Cerebellar cortex (tissue), 1 donor: ENCODE data around the gene WWP2.
"Not testable (repeated sequence)": the region's sequence is repeated elsewhere in the genome, so short reads cannot be mapped to it uniquely, and the experiment has no call there.

Experiments used
- DNase-seq: peaks from one replicate; pipeline ENCODE4 v3.0.0-alpha.2; 2015; ENCODE audit warnings: low spot score

The WWP2 gene

DNA sequence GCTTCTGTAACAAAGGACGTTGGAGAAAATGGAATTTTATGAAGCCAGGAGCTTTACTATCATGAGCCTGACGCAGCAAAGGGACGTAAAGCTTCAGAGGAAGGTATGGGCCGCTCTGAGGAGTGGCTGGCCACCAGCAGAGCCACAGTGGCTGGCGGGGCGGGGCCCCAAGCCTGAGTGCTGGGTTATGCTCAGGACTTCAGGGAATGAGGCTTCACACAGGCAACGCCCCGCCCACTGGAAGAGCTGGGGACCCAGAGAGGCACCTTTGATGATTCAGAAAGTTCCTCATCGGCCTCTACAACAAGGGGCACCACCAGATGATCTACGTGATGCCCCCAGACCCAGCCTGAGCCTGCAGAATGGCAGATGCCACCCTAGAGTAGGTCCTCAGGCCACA lies 16.2 kb upstream of the WWP2 start:
- no peak for DNase-seq

GRCh38 chr16:69747115-69747514 lies 15.0 kb upstream of the WWP2 start:
- no peak for DNase-seq

DNA sequence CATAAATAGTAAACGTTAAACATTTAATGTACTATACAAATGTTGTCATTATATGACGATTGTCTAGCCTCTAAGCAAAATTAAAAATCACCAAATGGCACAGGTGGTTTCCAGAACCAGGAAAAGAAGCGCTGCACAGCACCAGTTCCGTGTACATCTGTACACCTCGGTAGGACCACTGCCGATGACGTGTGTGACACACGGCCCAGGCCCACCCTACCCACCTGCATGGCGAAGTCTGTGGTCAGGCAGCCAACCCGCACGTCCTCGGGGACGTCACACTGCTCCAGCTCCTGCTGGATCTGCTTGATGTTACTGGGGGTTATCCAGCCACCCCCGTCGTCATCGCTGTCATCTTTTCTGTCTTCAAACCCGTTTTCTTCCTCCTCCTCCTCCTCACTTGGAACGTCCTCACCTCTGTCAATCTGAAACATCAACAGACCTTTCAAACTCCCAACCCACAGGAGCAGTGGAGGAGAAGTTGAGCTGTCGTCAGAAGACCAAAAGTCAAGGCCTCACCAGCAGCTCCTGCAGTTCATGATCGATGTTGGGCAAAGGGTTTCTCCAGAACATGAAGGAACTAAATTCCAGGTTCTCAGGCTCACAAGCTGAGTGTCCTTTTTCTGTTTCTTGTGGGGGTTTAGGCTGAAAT lies 13.3 kb upstream of the WWP2 start:
- DNase-seq = no peak

GRCh38 chr16:69754143-69754468 lies 8.0 kb upstream of the WWP2 start:
- no peak for DNase-seq

GRCh38 chr16:69754469-69755310 lies 7.4 kb upstream of the WWP2 start, which contains the start of gene NOB1:
TSS of gene NOB1 (minus strand) at chr16:69754926. CDS start at chr16:69754910, 16 bp downstream.
- DNase-seq = peak; percentile 97

DNA sequence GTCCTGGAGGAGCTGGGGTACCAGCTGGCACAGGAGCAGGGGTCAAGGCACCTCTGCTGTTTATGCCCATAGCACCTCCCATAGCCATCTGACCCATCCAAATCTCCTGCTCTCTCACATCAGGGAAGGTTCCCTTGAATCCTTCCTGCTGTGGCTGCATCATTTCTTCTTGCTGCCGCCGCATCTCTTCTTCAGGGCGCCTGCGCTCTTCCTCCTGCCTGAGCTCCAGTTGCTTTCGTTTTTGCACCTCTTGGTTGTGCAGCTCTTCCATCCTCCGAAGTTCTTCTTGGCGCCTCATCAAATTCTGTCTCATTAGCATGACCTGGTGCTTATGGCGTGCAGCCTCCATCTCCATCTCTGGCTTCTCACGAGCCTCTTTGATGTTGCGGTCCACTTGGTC lies 5.4 kb upstream of the WWP2 start:
- no peak for DNase-seq

DNA sequence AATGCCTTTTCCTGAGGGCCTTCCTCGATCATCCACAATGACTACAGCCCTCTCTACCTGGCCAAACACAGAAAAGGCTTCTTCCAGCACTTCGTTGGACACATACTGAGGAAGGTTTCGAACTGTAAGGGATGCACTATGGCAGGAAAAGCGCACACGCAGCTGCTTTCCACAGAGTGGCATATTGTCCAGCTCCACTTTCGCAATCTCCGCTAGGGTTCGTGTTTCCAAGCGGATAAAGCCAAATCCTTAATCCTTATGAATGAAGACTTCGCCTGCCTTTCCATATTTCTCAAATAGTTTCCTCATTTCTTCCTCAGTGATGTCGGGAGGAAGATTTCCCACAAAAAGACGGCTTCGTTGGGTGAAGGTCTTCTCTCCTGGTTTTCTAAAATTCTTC lies 4.8 kb upstream of the WWP2 start:
- DNase-seq = not testable (repeated sequence)

DNA sequence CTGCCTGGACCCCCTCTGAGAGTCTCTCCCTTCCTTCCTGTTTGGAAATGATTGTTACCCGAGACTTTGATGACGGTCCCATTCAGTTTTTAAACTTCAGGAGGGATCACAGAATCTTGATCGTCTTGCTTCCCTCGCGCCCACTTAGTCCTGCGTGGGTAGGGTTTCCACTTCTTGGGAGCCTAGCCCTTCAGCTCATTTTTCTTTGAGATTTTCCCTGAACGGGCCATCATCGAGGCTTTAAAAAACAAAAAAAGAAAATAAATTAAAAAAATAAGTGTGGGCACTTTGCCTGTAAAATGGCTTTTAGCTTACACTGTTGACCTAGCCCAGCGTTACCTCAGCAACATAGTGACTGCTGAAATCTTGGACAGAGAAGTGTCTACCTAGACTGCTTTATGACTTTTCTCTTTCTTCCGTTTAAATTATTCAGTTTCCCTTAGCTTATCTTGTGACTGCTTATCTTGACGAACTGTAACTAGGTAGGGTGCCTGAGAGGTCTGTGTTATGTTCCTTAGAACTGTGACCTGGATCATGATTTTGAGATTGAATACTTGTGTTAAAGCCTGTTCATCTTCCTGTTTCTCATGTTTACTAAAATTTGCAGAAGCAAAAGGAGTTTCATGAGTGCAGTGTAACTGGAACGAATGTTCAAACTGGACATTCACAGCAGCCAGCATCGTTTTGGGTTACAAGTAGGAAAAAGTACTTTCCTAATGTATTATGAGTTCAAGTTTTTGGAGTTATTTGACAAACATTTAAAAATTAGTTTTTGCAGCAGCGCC lies 874 bp downstream of the WWP2 start:
- DNase-seq = peak; percentile 19

DNA sequence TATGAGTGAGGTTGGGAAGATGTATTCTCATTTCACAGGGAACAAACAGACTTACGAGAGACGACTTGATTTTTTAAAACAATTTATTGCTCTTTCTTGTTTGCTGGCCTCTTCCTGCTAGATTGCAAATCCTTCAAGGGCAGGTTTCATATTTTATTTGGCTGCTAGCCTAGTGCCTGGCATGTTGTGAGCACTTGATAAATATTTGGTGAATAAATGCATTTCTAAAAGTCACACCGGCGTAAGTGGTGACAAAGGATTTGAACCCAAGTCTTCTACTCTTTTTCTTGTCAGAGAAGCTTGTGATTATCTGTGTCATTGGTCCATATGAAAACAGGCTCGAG lies 1.4 kb downstream of the WWP2 start:
- no peak for DNase-seq

- DNase-seq = no peak
These were observed 5.5 kb downstream of the WWP2 start for GRCh38 chr16:69767459-69768229.

DNA sequence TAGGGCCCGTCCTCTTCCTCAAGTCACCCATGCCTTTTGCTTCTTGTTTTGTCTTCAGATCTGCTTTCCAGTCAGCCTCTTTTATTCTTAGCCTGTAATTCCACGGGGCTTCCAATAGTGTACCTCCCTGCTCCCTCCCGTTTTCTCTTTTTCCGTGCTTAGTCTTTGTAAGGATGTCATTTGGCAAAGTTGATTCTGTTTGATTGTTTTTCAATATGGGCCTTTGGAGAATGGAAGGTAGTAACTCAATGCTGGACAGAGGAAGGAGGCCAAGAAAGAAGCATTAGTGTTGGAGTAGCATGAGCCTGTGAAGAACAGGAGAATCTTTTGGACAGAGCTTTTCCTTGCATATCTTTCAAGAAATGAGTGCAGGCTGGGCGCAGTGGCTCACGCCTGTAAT lies 6.5 kb downstream of the WWP2 start:
- no peak for DNase-seq

GRCh38 chr16:69769404-69769803 lies 7.3 kb downstream of the WWP2 start:
- DNase-seq = no peak

DNA sequence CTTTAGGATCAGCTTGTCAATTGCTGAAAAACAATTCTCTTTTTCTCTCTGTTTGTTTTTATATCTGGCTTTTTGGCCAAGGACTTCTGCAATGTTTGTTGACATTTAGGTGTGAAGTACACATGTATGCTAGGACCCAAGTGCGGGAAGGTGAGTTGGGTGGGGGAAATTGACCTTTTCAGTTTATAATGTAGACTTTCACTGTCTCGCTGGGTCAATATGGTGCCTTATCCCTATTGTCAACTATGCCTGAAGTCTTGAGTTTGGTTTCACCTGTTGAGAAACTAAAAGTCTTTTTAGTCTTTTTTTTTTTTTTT lies 9.5 kb downstream of the WWP2 start:
- no peak for DNase-seq

DNA sequence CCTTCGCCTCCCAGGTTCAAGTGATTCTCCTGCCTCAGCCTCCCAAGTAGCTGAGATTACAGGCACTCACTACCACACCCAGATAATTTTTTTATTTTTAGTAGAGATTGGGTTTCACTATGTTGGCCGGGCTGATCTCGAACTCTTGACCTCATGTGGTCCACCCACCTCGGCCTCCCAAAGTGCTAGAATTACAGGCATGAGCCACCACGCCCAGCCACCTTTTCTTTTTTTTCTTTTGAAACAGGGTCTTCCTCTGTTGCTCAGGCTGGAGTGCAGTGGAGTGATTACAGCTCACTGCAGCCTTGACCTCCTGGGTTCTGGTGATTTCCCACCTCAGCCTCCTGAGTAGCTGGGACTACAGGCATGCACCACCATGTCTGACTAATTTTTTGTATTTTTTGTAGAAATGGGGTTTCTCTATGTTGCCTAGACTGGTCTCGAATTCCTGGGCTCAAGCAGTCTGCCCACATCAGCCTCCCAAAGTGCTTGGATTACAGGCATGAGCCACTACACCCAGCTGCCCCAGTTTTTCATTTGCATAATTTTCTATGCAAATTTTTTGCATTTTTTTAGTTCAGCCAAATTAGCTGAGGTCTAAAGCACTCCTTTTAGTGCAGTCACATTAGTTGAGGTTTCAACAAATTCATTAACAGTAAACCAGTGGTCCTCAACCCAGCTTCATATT lies 11.3 kb downstream of the WWP2 start:
- no peak for DNase-seq

GRCh38 chr16:69775563-69775962 lies 13.4 kb downstream of the WWP2 start:
- no peak for DNase-seq

DNA sequence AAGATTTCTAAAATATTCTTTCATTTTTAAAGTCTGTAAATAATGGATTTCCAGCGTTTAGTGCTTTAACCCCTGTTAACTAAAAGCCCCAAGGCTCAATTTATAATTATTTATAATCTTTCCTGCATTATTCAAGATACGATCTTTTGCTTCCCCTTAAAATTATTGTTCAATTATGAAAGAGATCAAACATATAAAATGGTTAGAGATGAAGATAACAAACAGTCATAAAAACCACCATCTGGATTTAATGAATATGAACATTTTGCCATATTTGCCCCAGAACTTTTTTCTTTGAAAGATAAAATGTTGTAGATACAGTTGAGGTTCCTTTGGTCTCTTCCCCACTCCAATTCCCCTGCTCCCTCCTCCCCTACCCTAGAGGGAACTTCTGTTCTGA lies 17.6 kb downstream of the WWP2 start:
- no peak for DNase-seq

DNA sequence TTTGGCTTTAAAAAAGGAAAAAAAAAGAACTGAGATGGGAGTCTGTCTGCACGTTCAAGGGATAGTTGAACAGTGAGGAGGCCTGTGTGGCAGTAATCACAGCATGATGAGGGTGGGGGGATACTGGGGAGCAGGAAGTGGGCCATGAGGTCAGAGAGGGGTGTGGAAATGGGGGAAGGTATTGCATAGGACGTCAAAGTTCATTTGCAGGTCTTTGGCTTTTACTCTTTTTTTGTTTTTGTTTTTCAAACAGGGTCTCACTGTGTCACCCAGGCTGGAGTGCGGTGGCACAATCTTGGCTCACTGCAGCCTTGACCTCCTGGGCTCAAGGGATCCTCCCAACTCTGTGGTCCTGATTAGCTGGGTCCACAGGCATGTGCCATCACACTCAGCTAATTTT lies 19.0 kb downstream of the WWP2 start:
- DNase-seq = no peak

DNA sequence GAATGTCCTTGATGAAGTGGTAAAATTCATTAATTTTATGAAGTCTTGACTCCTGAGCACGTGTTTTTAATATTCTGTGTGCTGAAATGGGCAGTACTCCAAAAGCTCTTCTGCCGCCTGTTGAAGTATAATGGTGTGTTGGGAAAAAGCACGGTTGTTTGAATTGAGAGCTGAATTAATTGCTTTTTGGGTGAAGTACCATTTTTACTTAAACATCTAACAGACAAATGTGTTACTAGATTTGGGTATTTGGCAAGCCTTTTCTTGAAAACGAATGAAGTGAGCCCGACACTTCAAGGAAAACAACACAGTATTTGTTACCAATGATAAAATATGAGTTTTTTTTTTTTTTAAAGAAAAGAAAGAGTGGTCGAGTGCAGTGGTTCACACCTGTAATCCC lies 22.5 kb downstream of the WWP2 start:
- DNase-seq = no peak

- DNase-seq = no peak
These were observed 25.8 kb downstream of the WWP2 start for GRCh38 chr16:69787883-69788282.

DNA sequence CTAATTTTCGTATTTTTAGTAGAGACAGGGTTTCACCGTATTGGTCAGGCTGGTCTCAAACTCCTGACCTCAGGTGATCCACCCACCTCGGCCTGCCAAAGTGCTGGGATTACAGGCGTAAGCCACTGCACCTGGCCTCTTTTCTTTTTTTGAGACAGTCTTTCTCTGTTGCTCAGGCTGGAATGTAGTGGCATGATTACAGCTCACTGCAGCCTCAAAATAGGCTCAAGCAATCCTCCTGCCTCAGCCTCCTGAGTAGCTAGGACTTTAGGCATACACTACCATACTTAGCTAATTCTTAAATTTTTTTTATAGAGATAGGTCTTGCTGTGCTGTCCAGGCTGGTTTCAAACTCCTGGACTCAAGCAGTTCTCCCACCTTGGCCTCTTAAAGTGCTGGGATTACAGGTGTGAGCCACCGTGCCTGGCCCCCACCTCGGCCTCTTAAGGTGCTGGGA lies 29.3 kb downstream of the WWP2 start:
- DNase-seq = not testable (repeated sequence)

DNA sequence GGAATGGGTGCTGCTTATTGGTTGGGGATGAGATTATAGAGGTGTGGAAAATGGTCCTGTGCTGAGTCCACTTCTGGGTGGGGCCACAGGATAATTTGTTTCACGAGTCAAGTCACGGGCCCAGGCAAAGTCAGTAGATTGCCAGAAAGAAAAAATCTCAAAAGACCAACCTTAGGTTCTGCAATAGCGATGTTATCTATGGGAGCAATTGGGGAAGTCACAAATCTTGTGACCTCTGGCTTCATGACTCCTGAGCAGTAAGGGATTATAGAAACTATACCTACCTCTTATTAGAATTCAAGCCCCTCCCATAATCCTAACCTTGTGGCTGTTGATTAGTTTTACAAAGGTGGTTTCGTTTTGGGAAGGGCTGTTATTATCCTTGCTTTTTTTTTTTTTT lies 31.4 kb downstream of the WWP2 start:
- no peak for DNase-seq

DNA sequence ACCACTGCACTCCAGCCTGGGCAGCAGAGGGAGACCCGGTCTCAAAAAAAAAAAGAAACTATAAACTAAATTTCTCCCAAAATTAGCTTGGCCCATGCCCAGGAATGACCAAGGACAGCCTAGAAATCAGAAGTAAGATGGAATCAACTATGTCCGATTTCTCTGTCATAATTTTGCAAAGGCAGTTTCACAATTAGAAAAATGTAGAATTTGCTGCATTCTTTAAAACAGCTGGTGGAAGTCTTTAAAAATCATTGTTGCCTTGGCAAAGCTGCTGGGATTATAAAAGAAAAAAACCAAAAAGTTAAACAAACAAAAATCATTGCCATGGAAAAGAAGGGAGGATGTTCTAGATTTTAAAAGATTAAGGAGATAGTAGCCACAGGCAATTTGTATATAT lies 32.4 kb downstream of the WWP2 start:
- DNase-seq = no peak
